Measurements from ENCODE around the gene VOPP1.

VOPP1 gene

DNA sequence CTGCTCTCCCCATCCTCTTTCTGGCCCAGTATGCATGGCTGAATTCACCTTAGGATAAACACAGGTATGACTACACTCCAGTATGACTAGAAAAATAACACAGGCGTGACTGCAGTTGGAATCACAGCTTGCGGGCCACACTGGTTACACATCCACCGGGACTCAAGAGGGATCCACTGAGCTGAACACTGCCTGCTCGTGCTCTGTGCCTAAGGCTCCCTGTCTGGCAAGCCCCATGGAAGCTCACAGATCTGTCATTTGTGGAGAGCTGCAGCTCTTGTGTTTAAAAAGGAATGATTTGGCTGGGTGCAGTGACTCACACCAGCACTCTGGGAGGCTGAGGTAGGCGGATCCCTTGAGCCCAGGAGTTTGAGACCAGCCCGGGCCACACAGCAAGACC, 26.8 kb downstream of the VOPP1 start:
- Histone ChIP-seq H3K27me3 (no peaks in the 10 kb centered on the region), H3K4me1 (ENCODE audit: control insufficient read depth in 1 of 2, insufficient read depth in 1 of 2, low read depth in 1 of 2, low read length in 1 of 2) (no peaks in the 10 kb centered on the region), H3K36me3 (peaks cover 4% of the 10 kb centered on the region), H3K9me3 (no peaks in the 10 kb centered on the region), H3K4me3 (ENCODE audit: low read depth in 1 of 2, low read length in 1 of 2) (no peak overlapping the region), H3K27ac (no peak overlapping the region)
- TF ChIP-seq, protein P1, sequence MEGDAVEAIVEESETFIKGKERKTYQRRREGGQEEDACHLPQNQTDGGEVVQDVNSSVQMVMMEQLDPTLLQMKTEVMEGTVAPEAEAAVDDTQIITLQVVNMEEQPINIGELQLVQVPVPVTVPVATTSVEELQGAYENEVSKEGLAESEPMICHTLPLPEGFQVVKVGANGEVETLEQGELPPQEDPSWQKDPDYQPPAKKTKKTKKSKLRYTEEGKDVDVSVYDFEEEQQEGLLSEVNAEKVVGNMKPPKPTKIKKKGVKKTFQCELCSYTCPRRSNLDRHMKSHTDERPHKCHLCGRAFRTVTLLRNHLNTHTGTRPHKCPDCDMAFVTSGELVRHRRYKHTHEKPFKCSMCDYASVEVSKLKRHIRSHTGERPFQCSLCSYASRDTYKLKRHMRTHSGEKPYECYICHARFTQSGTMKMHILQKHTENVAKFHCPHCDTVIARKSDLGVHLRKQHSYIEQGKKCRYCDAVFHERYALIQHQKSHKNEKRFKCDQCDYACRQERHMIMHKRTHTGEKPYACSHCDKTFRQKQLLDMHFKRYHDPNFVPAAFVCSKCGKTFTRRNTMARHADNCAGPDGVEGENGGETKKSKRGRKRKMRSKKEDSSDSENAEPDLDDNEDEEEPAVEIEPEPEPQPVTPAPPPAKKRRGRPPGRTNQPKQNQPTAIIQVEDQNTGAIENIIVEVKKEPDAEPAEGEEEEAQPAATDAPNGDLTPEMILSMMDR (IDR thresholded peaks at IDR 0.05), result no peak

DNA sequence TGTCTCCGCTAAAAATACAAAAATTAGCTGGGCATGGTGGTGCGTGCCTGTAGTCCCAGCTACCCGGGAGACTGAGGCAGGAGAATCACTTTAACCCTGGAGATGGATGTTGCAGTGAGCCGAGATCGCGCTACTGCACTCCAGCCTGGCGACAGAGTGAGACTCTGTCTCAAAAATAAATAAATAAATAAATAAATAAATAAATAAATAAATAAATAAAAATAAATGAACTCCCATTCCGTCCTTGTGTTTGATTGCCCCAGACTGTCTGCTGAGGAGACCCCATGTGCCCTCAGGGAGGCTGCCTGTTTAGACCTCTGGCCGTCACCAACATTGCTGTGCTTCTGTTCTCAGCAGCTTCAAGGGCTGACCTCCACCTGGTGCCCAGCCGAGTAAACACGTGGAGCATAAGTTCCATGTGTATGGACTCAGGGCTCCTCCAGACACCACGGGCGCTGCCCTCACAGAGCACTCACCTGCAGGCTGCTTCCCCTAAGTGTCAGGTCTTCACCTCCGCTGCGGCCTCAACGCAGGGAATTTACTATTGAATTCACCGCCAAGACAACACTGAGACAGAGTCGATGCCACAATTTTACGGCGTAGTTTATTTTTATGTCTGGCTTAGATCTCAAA, 32.0 kb downstream of the VOPP1 start:
- peaks cover 31 to 34% of the 10 kb centered on the region in 2 experiments for H3K4me1 ChIP-seq (ENCODE audit: control insufficient read depth in 1 of 2, insufficient read depth in 1 of 2, low read depth in 1 of 2, low read length in 1 of 2)

DNA sequence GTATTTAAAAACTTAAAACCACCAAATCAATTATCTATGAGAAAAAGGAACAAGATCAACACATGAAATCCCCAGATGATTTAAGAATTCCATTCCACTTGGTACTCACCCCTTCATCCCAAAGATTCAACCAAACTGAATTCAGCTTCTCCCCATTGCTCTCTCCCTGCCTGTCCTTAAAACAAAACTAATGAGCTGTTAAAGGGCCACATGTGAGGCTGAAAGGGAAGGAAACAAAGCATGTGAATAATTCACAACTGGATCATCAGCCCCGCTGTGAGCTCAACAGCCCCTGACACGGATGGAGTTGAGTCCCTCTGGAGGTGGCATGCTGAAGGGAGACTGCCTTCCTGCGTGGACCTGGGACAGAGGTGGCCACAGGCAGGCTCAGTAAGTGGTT, 32.9 kb downstream of the VOPP1 start:
- Histone ChIP-seq H3K36me3 (no peaks in the 10 kb centered on the region), H3K27me3 (no peaks in the 10 kb centered on the region), H3K4me1 (ENCODE audit: control insufficient read depth in 1 of 2, insufficient read depth in 1 of 2, low read depth in 1 of 2, low read length in 1 of 2) (peaks cover 41 to 44% of the 10 kb centered on the region in 2 experiments), H3K4me3 (ENCODE audit: low read depth in 1 of 2, low read length in 1 of 2) (no peak overlapping the region), H3K27ac (no peak overlapping the region), H3K9me3 (no peaks in the 10 kb centered on the region)
- TF ChIP-seq, protein P1 (IDR thresholded peaks at IDR 0.05), result no peak

More for the DNA sequence above, 32.0 kb downstream of the VOPP1 start:
- no peaks in the 10 kb centered on the region for H3K9me3 ChIP-seq
- H3K27me3 ChIP-seq, result no peaks in the 10 kb centered on the region
- H3K36me3 ChIP-seq, result peaks cover under 1% of the 10 kb centered on the region
- H3K27ac ChIP-seq, result no peak overlapping the region
- TF ChIP-seq, protein P1 (IDR thresholded peaks at IDR 0.05), result no peak
- H3K4me3 ChIP-seq (ENCODE audit: low read depth in 1 of 2, low read length in 1 of 2), result no peak overlapping the region

DNA sequence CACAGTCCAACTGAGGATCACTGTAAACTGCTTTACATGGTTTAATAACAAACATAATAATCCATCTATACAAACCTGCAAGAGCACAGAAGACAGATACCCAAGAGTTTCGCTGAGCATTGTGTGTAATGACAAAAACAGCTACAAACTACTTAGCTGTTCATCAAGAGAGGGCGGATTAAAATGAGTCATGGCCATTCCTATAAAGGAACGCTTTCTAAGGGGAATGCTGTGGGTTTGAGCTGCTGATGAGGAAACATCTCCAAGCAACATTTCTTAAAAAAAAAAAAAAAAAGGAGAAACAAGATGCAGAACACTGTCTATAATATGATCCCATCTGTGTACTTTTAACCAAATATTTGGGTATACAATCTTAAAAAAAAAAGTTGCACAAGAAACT, 33.8 kb downstream of the VOPP1 start:
- H3K9me3 ChIP-seq, result no peaks in the 10 kb centered on the region
- TF ChIP-seq, protein P1 (IDR thresholded peaks at IDR 0.05), result no peak
- H3K36me3 ChIP-seq, result no peaks in the 10 kb centered on the region
- no peaks in the 10 kb centered on the region for H3K27me3 ChIP-seq
- no peak overlapping the region for H3K4me3 ChIP-seq (ENCODE audit: low read depth in 1 of 2, low read length in 1 of 2)
- H3K27ac ChIP-seq, result peak overlapping the region; percentile 56
- H3K4me1 ChIP-seq (ENCODE audit: control insufficient read depth in 1 of 2, insufficient read depth in 1 of 2, low read depth in 1 of 2, low read length in 1 of 2), result peaks cover 49 to 52% of the 10 kb centered on the region in 2 experiments

DNA sequence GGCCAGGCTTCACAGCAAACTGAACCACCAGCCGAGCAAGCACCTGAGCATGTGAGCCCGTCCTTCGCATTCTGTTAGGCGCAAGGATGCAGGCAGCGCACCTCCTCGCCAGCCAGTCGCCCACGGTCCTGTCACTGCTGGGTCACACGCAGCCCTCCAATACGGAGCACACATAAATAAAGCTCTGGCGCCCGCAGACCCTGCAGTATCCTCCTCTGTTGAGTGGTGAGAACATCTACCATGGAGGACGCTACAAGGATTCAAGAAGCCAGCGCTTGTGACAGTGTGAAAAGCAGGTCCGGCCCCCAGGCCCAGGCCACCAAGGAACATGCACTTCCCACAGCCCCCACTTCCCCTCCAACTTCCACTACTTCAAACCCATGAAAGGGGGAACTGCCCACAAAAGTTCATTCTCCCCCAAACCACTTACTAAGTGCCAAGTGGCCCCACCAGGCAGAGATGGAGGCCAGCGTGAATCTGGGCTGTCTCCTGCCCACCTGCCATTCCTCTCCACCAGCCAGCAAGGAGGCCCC, 34.8 kb downstream of the VOPP1 start:
- Histone ChIP-seq H3K4me1 (ENCODE audit: control insufficient read depth in 1 of 2, insufficient read depth in 1 of 2, low read depth in 1 of 2, low read length in 1 of 2) (peaks cover 60 to 63% of the 10 kb centered on the region in 2 experiments), H3K4me3 (ENCODE audit: low read depth in 1 of 2, low read length in 1 of 2) (no peak overlapping the region), H3K27me3 (no peaks in the 10 kb centered on the region), H3K9me3 (no peaks in the 10 kb centered on the region), H3K27ac (peak overlapping the region; percentile 56), H3K36me3 (no peaks in the 10 kb centered on the region)
- TF ChIP-seq, protein P1 (IDR thresholded peaks at IDR 0.05), result no peak
